ENCODE measurements around the gene ETF1. TPM values are rescaled to one million over a fixed set of nuclear protein-coding genes. Genes with fewer than 3 reads are reported as not detected.

The ETF1 gene
- 10 to 100 TPM; 92.7 to 93.3 TPM for total RNA-seq

GRCh38 chr5:138542956-138543729 lies at the start of gene ETF1:
Gene ETF1 (minus strand): TSS chr5:138543236. CDS start chr5:138542918, 318 bp downstream.
- DNase-seq (peak; percentile 100), ATAC-seq (peak; percentile 90)
- Mint-ChIP-seq H3K36me3 (ENCODE audit: low read depth) (peaks cover 40% of the 10 kb centered on the region), H3K27me3 (ENCODE audit: low read depth) (no peaks in the 10 kb centered on the region), H3K9me3 (ENCODE audit: insufficient read depth) (no peaks in the 10 kb centered on the region), H3K27ac (peak within 1 kb of the TSS; percentile 100), H3K4me1 (ENCODE audit: low read depth) (peaks cover 62% of the 10 kb centered on the region), H3K4me3 (peak within 1 kb of the TSS; percentile 94)
- CTCF ChIA-PET, result interaction anchor here (1.2 to 2.7 kb wide), 9 partner anchors 8 to 191 kb away, joined by 4 to 16 read pairs (median 7); partner anchors contain the start of genes EGR1, HSPA9 and KDM3B
- POLR2A ChIA-PET, result interaction anchor here (0.7 to 3.5 kb wide), 27 partner anchors 8 to 799 kb away, joined by 3 to 51 read pairs (median 5); partner anchors contain the start of genes BRD8, EGR1, FAM53C and HSPA9

GRCh38 chr5:138588013-138588788 lies 45.2 kb upstream of the ETF1 start:
- peaks cover 21% of the 10 kb centered on the region for H3K27me3 Mint-ChIP-seq (ENCODE audit: low read depth)
- H3K4me3 Mint-ChIP-seq, result no peak overlapping the region
- no peak overlapping the region for H3K27ac Mint-ChIP-seq
- ChIA-PET CTCF (no interaction called here), POLR2A (no interaction called here)
- no peak for ATAC-seq
- no peaks in the 10 kb centered on the region for H3K36me3 Mint-ChIP-seq (ENCODE audit: low read depth)
- DNase-seq, result no peak
- H3K4me1 Mint-ChIP-seq (ENCODE audit: low read depth), result no peaks in the 10 kb centered on the region
- no peaks in the 10 kb centered on the region for H3K9me3 Mint-ChIP-seq (ENCODE audit: insufficient read depth)

DNA sequence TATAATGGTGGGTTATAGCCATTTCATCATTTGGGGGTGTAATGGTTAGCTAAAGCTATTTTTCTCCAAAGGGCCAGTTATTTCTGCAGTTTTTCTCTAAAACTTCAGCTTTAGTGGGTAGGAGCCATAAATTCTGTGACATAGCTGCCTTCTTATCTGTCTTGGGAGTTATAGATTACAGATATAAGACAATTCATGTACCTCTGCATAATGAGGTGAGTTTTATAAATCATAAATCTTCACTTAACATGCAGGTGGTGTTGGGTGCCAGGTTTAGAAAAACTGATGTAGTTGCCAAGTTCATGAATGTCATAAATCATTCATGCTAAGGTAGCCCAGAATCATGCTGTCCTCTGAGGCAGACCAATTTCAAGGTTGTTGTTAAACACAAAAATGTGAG lies 42.1 kb upstream of the ETF1 start:
- no peak overlapping the region for H3K27ac Mint-ChIP-seq
- DNase-seq (no peak), ATAC-seq (no peak)
- ChIA-PET POLR2A (no interaction called here), CTCF (interaction anchor here (1.0 to 1.9 kb wide), 4 partner anchors 9 to 204 kb away, joined by 3 to 6 read pairs (median 4); partner anchors contain the start of gene HSPA9)
- H3K36me3 Mint-ChIP-seq (ENCODE audit: low read depth), result no peaks in the 10 kb centered on the region
- no peaks in the 10 kb centered on the region for H3K9me3 Mint-ChIP-seq (ENCODE audit: insufficient read depth)
- peaks cover 21% of the 10 kb centered on the region for H3K27me3 Mint-ChIP-seq (ENCODE audit: low read depth)
- H3K4me1 Mint-ChIP-seq (ENCODE audit: low read depth), result no peaks in the 10 kb centered on the region
- no peak overlapping the region for H3K4me3 Mint-ChIP-seq

- ATAC-seq (no peak), DNase-seq (no peak)
- Mint-ChIP-seq H3K27me3 (ENCODE audit: low read depth) (peaks cover 21% of the 10 kb centered on the region), H3K9me3 (ENCODE audit: insufficient read depth) (no peaks in the 10 kb centered on the region), H3K4me1 (ENCODE audit: low read depth) (peaks cover 4% of the 10 kb centered on the region), H3K4me3 (no peak overlapping the region), H3K27ac (no peak overlapping the region), H3K36me3 (ENCODE audit: low read depth) (no peaks in the 10 kb centered on the region)
- ChIA-PET CTCF (interaction anchor here (1.0 to 1.9 kb wide), 4 partner anchors 9 to 205 kb away, joined by 3 to 6 read pairs (median 4); partner anchors contain the start of gene HSPA9), POLR2A (no interaction called here)
Observed at GRCh38 chr5:138583984-138584637, 41.1 kb upstream of the ETF1 start.

DNA sequence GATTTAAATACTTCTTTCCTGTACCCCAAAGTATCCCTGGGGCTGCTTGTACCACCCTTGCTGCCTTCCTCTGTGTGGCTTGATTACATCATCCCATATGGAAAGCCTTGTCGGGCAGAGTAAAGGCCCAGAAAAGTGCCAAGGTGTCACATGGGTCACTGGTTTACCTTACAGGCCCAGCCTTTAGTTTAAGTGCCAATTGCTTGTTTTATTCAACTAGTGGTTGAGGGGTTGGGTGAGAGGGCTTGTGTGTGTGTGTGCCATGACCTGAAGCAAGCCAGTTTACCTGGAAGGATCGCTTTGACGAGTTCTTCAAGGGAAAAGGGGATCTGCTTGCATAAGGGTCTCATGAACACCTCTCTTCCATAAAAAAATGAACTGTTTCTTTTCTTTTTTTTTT lies 39.9 kb upstream of the ETF1 start:
- no peak for ATAC-seq
- Mint-ChIP-seq H3K9me3 (ENCODE audit: insufficient read depth) (no peaks in the 10 kb centered on the region), H3K27ac (no peak overlapping the region), H3K4me1 (ENCODE audit: low read depth) (peaks cover 6% of the 10 kb centered on the region), H3K36me3 (ENCODE audit: low read depth) (no peaks in the 10 kb centered on the region), H3K27me3 (ENCODE audit: low read depth) (peaks cover 17% of the 10 kb centered on the region), H3K4me3 (no peak overlapping the region)
- DNase-seq, result no peak
- ChIA-PET CTCF (no interaction called here), POLR2A (no interaction called here)

DNA sequence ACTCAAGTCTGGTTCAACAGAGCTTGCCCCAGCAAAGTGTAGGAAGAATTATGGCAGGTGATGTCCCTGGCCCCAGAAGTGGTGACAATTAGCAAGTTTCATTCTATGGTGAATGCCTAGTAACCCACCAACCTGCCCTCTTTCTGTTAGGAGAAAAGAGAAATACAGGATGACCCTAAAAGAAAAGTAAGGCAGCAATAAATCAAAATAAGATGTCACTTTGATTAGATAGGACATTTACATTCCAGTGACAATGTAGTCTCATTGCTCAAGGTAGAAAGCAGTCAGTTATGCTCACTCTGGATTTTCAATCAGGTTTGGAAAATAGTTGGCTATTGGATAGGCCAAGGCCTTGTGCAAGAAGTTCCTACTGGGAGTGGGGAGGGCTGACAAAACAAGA lies 37.7 kb upstream of the ETF1 start:
- ChIA-PET CTCF (interaction anchor here (2.0 to 2.3 kb wide), 3 partner anchors 13 to 209 kb away, joined by 7 to 16 read pairs (median 9); no protein-coding TSS in a partner anchor), POLR2A (interaction anchor here (0.7 kb wide), 1 partner anchor 25 kb away, joined by 3 read pairs; no protein-coding TSS in a partner anchor)
- peaks cover 12% of the 10 kb centered on the region for H3K27me3 Mint-ChIP-seq (ENCODE audit: low read depth)
- H3K27ac Mint-ChIP-seq, result no peak overlapping the region
- no peak for DNase-seq
- no peak for ATAC-seq
- H3K9me3 Mint-ChIP-seq (ENCODE audit: insufficient read depth), result no peaks in the 10 kb centered on the region
- H3K4me1 Mint-ChIP-seq (ENCODE audit: low read depth), result peaks cover 13% of the 10 kb centered on the region
- H3K4me3 Mint-ChIP-seq, result no peak overlapping the region
- H3K36me3 Mint-ChIP-seq (ENCODE audit: low read depth), result peaks cover 2% of the 10 kb centered on the region

DNA sequence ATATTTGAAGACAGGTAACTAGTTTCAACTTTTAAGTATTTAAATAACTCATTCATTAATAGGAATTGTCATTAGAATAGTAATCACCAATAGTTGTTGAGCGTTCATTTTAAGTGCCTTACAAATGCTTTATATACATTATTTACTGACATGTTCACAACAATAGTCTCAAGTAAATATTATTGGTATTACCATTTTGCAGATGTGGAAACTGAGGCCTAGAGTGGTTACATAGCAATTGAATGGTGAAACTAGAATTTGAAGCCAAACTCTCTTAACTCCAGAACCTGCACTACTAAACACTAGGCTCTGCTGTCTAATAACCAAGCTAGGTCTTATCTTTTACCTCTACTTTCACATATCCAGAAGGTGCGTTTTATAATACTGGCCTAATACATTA lies 37.0 kb upstream of the ETF1 start:
- ATAC-seq (no peak), DNase-seq (no peak)
- H3K9me3 Mint-ChIP-seq (ENCODE audit: insufficient read depth), result no peaks in the 10 kb centered on the region
- H3K27ac Mint-ChIP-seq, result no peak overlapping the region
- H3K27me3 Mint-ChIP-seq (ENCODE audit: low read depth), result peaks cover 11% of the 10 kb centered on the region
- H3K4me1 Mint-ChIP-seq (ENCODE audit: low read depth), result peaks cover 15% of the 10 kb centered on the region
- ChIA-PET CTCF (interaction anchor here (0.7 to 2.3 kb wide), 22 partner anchors 11 to 745 kb away, joined by 3 to 16 read pairs (median 4); no protein-coding TSS in a partner anchor), POLR2A (no interaction called here)
- H3K36me3 Mint-ChIP-seq (ENCODE audit: low read depth), result peaks cover 5% of the 10 kb centered on the region
- no peak overlapping the region for H3K4me3 Mint-ChIP-seq

- Mint-ChIP-seq H3K4me3 (no peak overlapping the region), H3K27ac (no peak overlapping the region), H3K4me1 (ENCODE audit: low read depth) (peaks cover 15% of the 10 kb centered on the region), H3K27me3 (ENCODE audit: low read depth) (peaks cover 7% of the 10 kb centered on the region), H3K9me3 (ENCODE audit: insufficient read depth) (no peaks in the 10 kb centered on the region), H3K36me3 (ENCODE audit: low read depth) (peaks cover 10% of the 10 kb centered on the region)
- POLR2A ChIA-PET, result no interaction called here
- DNase-seq, result no peak
- ATAC-seq, result no peak
- CTCF ChIA-PET, result interaction anchor here (0.6 to 2.3 kb wide), 29 partner anchors 10 to 811 kb away, joined by 3 to 16 read pairs (median 4); partner anchors contain the start of gene MZB1
Observed at GRCh38 chr5:138579517-138579863, 36.5 kb upstream of the ETF1 start.

GRCh38 chr5:138577452-138577851 lies 34.4 kb upstream of the ETF1 start:
- DNase-seq (no peak), ATAC-seq (no peak)
- no peak overlapping the region for H3K4me3 Mint-ChIP-seq
- peaks cover 26% of the 10 kb centered on the region for H3K4me1 Mint-ChIP-seq (ENCODE audit: low read depth)
- H3K9me3 Mint-ChIP-seq (ENCODE audit: insufficient read depth), result no peaks in the 10 kb centered on the region
- peaks cover 27% of the 10 kb centered on the region for H3K36me3 Mint-ChIP-seq (ENCODE audit: low read depth)
- no peaks in the 10 kb centered on the region for H3K27me3 Mint-ChIP-seq (ENCODE audit: low read depth)
- POLR2A ChIA-PET, result interaction anchor here (0.7 to 1.0 kb wide), 3 partner anchors 9 to 112 kb away, joined by 3 to 4 read pairs (median 3); partner anchors contain the start of gene EGR1
- CTCF ChIA-PET, result interaction anchor here (0.9 kb wide), 1 partner anchor 294 kb away, joined by 3 read pairs; no protein-coding TSS in a partner anchor
- H3K27ac Mint-ChIP-seq, result no peak overlapping the region

GRCh38 chr5:138575194-138576015 lies 32.4 kb upstream of the ETF1 start, which contains the start of gene HSPA9:
Gene HSPA9 (minus strand): TSS chr5:138575401. CDS start chr5:138575318, 83 bp downstream.
- Mint-ChIP-seq H3K36me3 (ENCODE audit: low read depth) (peaks cover 41% of the 10 kb centered on the region), H3K27me3 (ENCODE audit: low read depth) (no peaks in the 10 kb centered on the region), H3K4me3 (peak within 1 kb of the TSS; percentile 92), H3K4me1 (ENCODE audit: low read depth) (peaks cover 35% of the 10 kb centered on the region), H3K9me3 (ENCODE audit: insufficient read depth) (no peaks in the 10 kb centered on the region), H3K27ac (peak within 1 kb of the TSS; percentile 100)
- DNase-seq (peak; percentile 98), ATAC-seq (peak; percentile 87)
- ChIA-PET POLR2A (interaction anchor here (0.5 to 3.6 kb wide), 20 partner anchors 10 to 1532 kb away, joined by 3 to 51 read pairs (median 4); partner anchors contain the start of genes EGR1, ETF1, FAM53C and MATR3), CTCF (interaction anchor here (0.6 to 2.2 kb wide), 12 partner anchors 9 to 676 kb away, joined by 3 to 12 read pairs (median 4); partner anchors contain the start of genes EGR1, ETF1 and KDM3B)

All from activated CD8-positive, alpha-beta T cell treated with anti-CD3 and anti-CD28 coated beads, Interleukin-2, amount 10 ng/mL, durations not matched to agents 7 days and 5 days (primary cell).